Stomach (tissue), 4 donors: ENCODE data around the gene ATP8A1.

Experiments
- CTCF ChIP-seq, 7 experiments: fragments of 450-650 bp in 4 of 7; fragments of 200-600 bp in 3 of 7; sonication (generic) in 3 of 7; IDR thresholded peaks; one replicate each; pipeline ENCODE4 v1.5.1; 2016 to 2019; ENCODE audit warnings: antibody characterized with exemption in 7 of 7, control low read depth in 2 of 7, mild to moderate bottlenecking in 1 of 7
- POLR2A ChIP-seq, 4 donors: fragments of 450-650 bp; IDR thresholded peaks; one replicate each; pipeline ENCODE4 v1.6.1; 2016; ENCODE audit warnings: antibody characterized with exemption in 4 of 4, control low read depth in 2 of 4, mild to moderate bottlenecking in 1 of 4, moderate library complexity in 1 of 4
- POLR2AphosphoS5 ChIP-seq, 3 donors: sonication (generic); formaldehyde crosslinking; IDR thresholded peaks; one replicate each; pipeline ENCODE4 v1.6.1; 2016; ENCODE audit warnings: antibody characterized with exemption in 3 of 3

DNA sequence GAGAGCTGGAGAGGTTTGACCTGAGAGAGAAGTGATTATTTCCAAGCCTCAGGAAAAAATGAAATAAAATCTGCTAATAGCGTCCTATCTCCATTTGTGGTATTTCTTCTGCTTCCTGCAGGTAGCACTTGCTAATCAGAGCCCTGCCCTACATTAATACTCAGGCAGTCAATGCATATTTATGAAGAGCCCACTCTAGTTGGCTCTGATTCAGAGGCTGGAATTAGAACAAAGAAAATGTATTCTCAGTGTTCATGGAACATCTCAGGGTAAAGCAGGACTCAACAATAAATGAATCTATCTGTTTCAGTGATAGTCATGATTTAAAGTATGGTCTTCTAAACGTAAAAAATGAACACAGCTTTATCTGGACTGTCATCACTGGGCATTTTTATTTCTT, 1.4 kb upstream of the ATP8A1 start:
- TF ChIP-seq POLR2A (IDR thresholded peaks at IDR 0.05) (no peak), CTCF (IDR thresholded peaks at IDR 0.05) (no peak), POLR2AphosphoS5 (IDR thresholded peaks at IDR 0.05) (no peak)
